ENCODE results near the gene FTO. TPM values are rescaled to one million over a fixed set of nuclear protein-coding genes. Genes with fewer than 3 reads are reported as not detected.

FTO gene
- total and polyA plus RNA-seq, 2 of the 13 experiments (the other 11 are each of a cell fraction or from before 2014, with no cell fraction given) = 41.6 to 55.8 TPM

DNA sequence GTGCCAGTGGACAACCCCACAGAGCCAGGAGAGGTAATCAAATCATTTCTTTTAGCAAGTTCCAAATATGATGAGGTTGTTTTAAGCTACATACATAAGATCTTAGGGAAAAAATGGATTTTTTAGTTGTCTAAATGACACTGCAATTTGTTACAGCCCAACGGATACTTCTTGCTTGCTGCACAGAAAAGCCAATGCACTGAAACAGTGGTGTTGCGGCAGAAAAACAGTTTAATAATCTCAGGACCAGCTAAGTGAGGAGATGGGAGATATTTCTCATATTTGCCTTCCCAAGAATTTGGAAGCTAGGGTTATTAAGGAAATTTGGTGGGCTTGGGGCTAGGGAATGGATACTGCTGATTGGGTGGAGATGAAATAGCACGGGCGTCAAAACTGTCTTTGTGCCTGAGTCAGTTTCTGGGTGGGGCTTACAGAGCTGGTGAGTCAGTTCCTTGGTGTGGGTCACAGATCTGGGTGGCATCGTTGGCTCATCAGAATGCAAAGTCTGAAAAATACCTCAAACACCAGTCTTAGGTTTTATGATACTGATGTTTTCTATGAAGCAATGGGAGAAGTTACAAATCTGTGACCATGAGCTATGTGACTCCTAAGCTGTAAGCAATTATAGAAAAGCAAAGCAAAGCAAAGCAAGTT lies 327.3 kb downstream of the FTO start:
- in situ Hi-C loops (cut with HindIII; ENCODE audit: extremely low pct_ligation_motif_present, low pct_unique_long_range_greater_than_20kb) = no loop called here
- POLR2A ChIA-PET = no interaction called here
- Histone ChIP-seq H3K27ac (ENCODE audit: extremely low read length, insufficient read depth, low read length) (no peak overlapping the region), H3K4me2 (ENCODE audit: low read depth, low read length) (no peak overlapping the region), H4K20me1 (ENCODE audit: insufficient read depth, low read length) (no peaks in the 10 kb centered on the region), H3K4me1 (ENCODE audit: insufficient read depth, low read length) (no peaks in the 10 kb centered on the region), H3K36me3 (replicated peaks in 1 of 2; ENCODE audit: control insufficient read depth in 1 of 2, insufficient read depth in 2 of 2, low read length in 2 of 2) (no peaks in the 10 kb centered on the region), H3K4me3 (replicated peaks in 1 of 3; ENCODE audit: insufficient read depth in 1 of 3, low read depth in 2 of 3, low read length in 3 of 3) (no peak overlapping the region), H3K9ac (ENCODE audit: insufficient read depth, low read depth, low read length) (no peak overlapping the region), H3K79me2 (ENCODE audit: insufficient read depth, low read length) (no peaks in the 10 kb centered on the region), H3K9me3 (ENCODE audit: low read length) (peaks cover 25% of the 10 kb centered on the region), H2AFZ (ENCODE audit: low read length) (no peak overlapping the region), H3K27me3 (ENCODE audit: control insufficient read depth in 1 of 2, insufficient read depth in 2 of 2, low read length in 2 of 2) (no peaks in the 10 kb centered on the region)
- WGBS (ENCODE audit: low lambda C conversion rate) = 90% methylated on average over 5 of the region's 5 CpGs
- CTCF ChIA-PET (ENCODE audit: low intra/inter-chr PET ratio, low total read pairs) = no interaction called here
- TF ChIP-seq YEATS4 (CRISPR knock-in tag; IDR thresholded peaks at IDR 0.05; ENCODE audit: borderline replicate concordance) (no peak), HNF4A (CRISPR knock-in tag; IDR thresholded peaks at IDR 0.05) (no peak), ZNF556 (CRISPR knock-in tag; IDR thresholded peaks at IDR 0.05; ENCODE audit: borderline replicate concordance) (no peak), REXO4 (CRISPR knock-in tag; IDR thresholded peaks at IDR 0.05; ENCODE audit: borderline replicate concordance) (no peak), HIVEP1 (CRISPR knock-in tag; IDR thresholded peaks at IDR 0.05) (no peak), ZNF619 (CRISPR knock-in tag; IDR thresholded peaks at IDR 0.05) (no peak), KDM5A (IDR thresholded peaks at IDR 0.05; ENCODE audit: borderline replicate concordance, low read length) (peak; percentile 80; the same call in 1 of the 2 replicates)
- TF ChIP-seq, protein P1, sequence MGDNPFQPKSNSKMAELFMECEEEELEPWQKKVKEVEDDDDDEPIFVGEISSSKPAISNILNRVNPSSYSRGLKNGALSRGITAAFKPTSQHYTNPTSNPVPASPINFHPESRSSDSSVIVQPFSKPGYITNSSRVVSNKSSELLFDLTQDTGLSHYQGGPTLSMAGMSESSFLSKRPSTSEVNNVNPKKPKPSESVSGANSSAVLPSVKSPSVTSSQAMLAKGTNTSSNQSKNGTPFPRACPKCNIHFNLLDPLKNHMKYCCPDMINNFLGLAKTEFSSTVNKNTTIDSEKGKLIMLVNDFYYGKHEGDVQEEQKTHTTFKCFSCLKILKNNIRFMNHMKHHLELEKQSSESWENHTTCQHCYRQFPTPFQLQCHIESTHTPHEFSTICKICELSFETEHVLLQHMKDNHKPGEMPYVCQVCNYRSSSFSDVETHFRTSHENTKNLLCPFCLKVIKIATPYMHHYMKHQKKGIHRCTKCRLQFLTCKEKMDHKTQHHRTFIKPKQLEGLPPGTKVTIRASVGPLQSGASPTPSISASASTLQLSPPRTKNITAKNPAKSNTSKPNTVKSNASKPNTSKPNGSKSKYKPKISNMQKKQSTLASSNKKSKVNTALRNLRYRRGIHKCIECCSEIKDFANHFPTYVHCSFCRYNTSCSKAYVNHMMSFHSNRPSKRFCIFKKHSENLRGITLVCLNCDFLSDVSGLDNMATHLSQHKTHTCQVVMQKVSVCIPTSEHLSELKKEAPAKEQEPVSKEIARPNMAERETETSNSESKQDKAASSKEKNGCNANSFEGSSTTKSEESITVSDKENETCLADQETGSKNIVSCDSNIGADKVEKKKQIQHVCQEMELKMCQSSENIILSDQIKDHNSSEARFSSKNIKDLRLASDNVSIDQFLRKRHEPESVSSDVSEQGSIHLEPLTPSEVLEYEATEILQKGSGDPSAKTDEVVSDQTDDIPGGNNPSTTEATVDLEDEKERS (CRISPR knock-in tag; IDR thresholded peaks at IDR 0.05) = peak; percentile 93
- TF ChIP-seq, protein P2, sequence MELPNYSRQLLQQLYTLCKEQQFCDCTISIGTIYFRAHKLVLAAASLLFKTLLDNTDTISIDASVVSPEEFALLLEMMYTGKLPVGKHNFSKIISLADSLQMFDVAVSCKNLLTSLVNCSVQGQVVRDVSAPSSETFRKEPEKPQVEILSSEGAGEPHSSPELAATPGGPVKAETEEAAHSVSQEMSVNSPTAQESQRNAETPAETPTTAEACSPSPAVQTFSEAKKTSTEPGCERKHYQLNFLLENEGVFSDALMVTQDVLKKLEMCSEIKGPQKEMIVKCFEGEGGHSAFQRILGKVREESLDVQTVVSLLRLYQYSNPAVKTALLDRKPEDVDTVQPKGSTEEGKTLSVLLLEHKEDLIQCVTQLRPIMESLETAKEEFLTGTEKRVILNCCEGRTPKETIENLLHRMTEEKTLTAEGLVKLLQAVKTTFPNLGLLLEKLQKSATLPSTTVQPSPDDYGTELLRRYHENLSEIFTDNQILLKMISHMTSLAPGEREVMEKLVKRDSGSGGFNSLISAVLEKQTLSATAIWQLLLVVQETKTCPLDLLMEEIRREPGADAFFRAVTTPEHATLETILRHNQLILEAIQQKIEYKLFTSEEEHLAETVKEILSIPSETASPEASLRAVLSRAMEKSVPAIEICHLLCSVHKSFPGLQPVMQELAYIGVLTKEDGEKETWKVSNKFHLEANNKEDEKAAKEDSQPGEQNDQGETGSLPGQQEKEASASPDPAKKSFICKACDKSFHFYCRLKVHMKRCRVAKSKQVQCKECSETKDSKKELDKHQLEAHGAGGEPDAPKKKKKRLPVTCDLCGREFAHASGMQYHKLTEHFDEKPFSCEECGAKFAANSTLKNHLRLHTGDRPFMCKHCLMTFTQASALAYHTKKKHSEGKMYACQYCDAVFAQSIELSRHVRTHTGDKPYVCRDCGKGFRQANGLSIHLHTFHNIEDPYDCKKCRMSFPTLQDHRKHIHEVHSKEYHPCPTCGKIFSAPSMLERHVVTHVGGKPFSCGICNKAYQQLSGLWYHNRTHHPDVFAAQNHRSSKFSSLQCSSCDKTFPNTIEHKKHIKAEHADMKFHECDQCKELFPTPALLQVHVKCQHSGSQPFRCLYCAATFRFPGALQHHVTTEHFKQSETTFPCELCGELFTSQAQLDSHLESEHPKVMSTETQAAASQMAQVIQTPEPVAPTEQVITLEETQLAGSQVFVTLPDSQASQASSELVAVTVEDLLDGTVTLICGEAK (IDR thresholded peaks at IDR 0.05) = no peak
- TF ChIP-seq, protein P2 (CRISPR knock-in tag; IDR thresholded peaks at IDR 0.05) = no peak
- BruUV-seq (replicated peaks) = no TSS peak
- intact Hi-C loops (cut with micrococcal nuclease; ENCODE audit: unreplicated experiment) = no loop called here
- no peak for ATAC-seq
- DNase-seq (ENCODE audit: low spot score) = no peak
- FAIRE-seq = no peak
